Right lobe of liver (tissue), 4 donors: ENCODE measurements around the gene LDLRAD4.

Experiments
- CTCF ChIP-seq, 4 donors: fragments of 200-600 bp in 3 of 4; fragments of 450-650 bp in 1 of 4; IDR thresholded peaks; one replicate each; pipeline versions ENCODE4 v1.5.1 to v1.8.0; 2016 to 2022; ENCODE audit warnings: antibody characterized with exemption in 4 of 4, mild to moderate bottlenecking in 2 of 4
- POLR2A ChIP-seq: fragments of 450-650 bp; IDR thresholded peaks from one replicate; pipeline ENCODE4 v1.6.1; 2017; ENCODE audit warnings: antibody characterized with exemption, mild to moderate bottlenecking
- donor health status: DM: no; HTN: no; CAD: no.
- donor health status: DM: no; HTN: no; CAD: no.
- donor health status: DM: no; HTN: yes; CAD: no.

- no peak for TF ChIP-seq CTCF (IDR thresholded peaks at IDR 0.05)
- TF ChIP-seq POLR2A: no peak
These were observed 228.3 kb downstream of the LDLRAD4 start for GRCh38 chr18:13446610-13447461.
